H1 (cell line): ENCODE measurements around the gene MYOCOS. TPM values are rescaled to one million over a fixed set of nuclear protein-coding genes. Genes with fewer than 3 reads are reported as not detected.

Experiments
- BRCA1 ChIP-seq: IDR thresholded peaks from 2 replicates; pipeline ENCODE4 v1.6.1; 2012; ENCODE audit warnings: low read depth, low read length, improper control_type of control experiment
- JUND ChIP-seq: IDR thresholded peaks from 2 replicates; pipeline ENCODE4 v1.6.1; 2011; ENCODE audit warnings: mild to moderate bottlenecking, improper control_type of control experiment, low read length
- NANOG ChIP-seq: IDR thresholded peaks from 2 replicates; pipeline ENCODE4 v1.6.1; 2011; ENCODE audit warnings: low read length, low read depth, mild to moderate bottlenecking, inconsistent platforms; ENCODE audit not compliant: insufficient read depth, poor library complexity, severe bottlenecking
- RFX5 ChIP-seq: IDR thresholded peaks from 2 replicates; pipeline ENCODE4 v1.6.1; 2011; ENCODE audit warnings: low read depth, low read length, improper control_type of control experiment, borderline replicate concordance
- SRF ChIP-seq: IDR thresholded peaks from 2 replicates; pipeline ENCODE4 v1.6.1; 2011; ENCODE audit warnings: mild to moderate bottlenecking, low read depth, low read length, moderate library complexity
- polyA plus RNA-seq, 7 experiments: library from polyadenylated mRNA; depleted of rRNA in 3 of 7; stranded (reverse) in 5 of 7; unstranded in 2 of 7; fragments of >200 nt in 5 of 7; fragments of 200-250 nt in 2 of 7; gene quantifications; 1 replicate in 5 of 7; 2 replicates in 1 of 7; 4 replicates in 1 of 7; pipeline versions ENCODE4 v1.2.1 to v1.2.3, GENCODE V29; 2011 to 2013; ENCODE audit warnings: missing spikeins in 2 of 7, mixed read lengths in 2 of 7
- total RNA-seq: library from RNA; stranded (reverse); fragmentation: NEBNext Ultra II Directional; extraction: Animal tissue kit (Norgen Biotek cat#: 25700); gene quantifications from 2 replicates; pipeline ENCODE4 v1.2.1, GENCODE V29; 2021
- TF ChIP-seq, protein P1 (sequence below), 3 experiments: IDR thresholded peaks; 1 replicate in 2 of 3; 2 replicates in 1 of 3; pipeline versions ENCODE4 v1.5.1 to v1.6.1; 2011; ENCODE audit warnings: low read length in 3 of 3, mild to moderate bottlenecking in 3 of 3, inconsistent platforms in 2 of 3, low read depth in 1 of 3, moderate library complexity in 1 of 3; ENCODE audit not compliant: insufficient read depth in 1 of 3; ENCODE audit errors: control extremely low read depth in 1 of 3
- TF ChIP-seq, protein P2 (sequence below): IDR thresholded peaks from 2 replicates; pipeline ENCODE4 v1.6.1; 2012; ENCODE audit warnings: inconsistent platforms

Gene MYOCOS
- total and polyA plus RNA-seq, 2 of the 8 experiments (the other 6 are each of a cell fraction or from before 2014, with no cell fraction given), result not detected

DNA sequence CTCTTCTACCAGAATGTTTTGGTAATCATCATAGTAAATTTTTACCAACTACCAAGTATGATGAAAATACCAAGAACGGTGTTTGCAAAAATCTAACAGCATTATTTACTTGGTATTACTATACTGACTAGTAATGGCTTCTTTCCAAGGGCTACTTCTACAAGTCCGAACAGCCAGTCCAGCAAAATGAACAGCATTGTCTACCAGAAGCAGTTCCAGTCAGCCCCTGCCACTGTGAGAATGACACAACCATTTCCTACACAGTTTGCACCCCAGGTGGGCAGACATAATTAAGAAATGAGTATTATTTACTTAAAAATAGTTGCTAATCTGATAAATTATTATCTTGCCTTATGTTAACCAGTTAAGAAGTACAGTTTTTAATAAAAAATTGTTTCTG, 33.8 kb upstream of the MYOCOS start (continued):
- TF ChIP-seq, protein P1, sequence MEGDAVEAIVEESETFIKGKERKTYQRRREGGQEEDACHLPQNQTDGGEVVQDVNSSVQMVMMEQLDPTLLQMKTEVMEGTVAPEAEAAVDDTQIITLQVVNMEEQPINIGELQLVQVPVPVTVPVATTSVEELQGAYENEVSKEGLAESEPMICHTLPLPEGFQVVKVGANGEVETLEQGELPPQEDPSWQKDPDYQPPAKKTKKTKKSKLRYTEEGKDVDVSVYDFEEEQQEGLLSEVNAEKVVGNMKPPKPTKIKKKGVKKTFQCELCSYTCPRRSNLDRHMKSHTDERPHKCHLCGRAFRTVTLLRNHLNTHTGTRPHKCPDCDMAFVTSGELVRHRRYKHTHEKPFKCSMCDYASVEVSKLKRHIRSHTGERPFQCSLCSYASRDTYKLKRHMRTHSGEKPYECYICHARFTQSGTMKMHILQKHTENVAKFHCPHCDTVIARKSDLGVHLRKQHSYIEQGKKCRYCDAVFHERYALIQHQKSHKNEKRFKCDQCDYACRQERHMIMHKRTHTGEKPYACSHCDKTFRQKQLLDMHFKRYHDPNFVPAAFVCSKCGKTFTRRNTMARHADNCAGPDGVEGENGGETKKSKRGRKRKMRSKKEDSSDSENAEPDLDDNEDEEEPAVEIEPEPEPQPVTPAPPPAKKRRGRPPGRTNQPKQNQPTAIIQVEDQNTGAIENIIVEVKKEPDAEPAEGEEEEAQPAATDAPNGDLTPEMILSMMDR (IDR thresholded peaks at IDR 0.05; ENCODE audit: control extremely low read depth in 1 of 3, insufficient read depth in 1 of 3, low read depth in 1 of 3, low read length in 3 of 3), result no peak
- TF ChIP-seq JUND (no peak), SRF (no peak), RFX5 (no peak), BRCA1 (no peak), NANOG (no peak)
- TF ChIP-seq, protein P2, sequence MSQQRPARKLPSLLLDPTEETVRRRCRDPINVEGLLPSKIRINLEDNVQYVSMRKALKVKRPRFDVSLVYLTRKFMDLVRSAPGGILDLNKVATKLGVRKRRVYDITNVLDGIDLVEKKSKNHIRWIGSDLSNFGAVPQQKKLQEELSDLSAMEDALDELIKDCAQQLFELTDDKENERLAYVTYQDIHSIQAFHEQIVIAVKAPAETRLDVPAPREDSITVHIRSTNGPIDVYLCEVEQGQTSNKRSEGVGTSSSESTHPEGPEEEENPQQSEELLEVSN, result no peak
- TF ChIP-seq, all 59 proteins: peak for 0
